Endothelial cell (in vitro differentiated cells): ENCODE data around the gene TWIST2. TPM values are rescaled to one million over a fixed set of nuclear protein-coding genes. Genes with fewer than 3 reads are reported as not detected.

Source experiments
- DNase-seq: peaks from one replicate; pipeline ENCODE4 v3.0.0; 2021; ENCODE audit warnings: low spot score
- H3K27ac Mint-ChIP-seq: one replicate; pipeline ENCODE4 v1.8.0; 2021; ENCODE audit warnings: mixed read lengths, inconsistent platforms; ENCODE audit not compliant: unreplicated experiment
- H3K27me3 Mint-ChIP-seq: one replicate; pipeline ENCODE4 v1.8.0; 2021; ENCODE audit warnings: mild to moderate bottlenecking, moderate library complexity, mixed read lengths, inconsistent platforms; ENCODE audit not compliant: unreplicated experiment
- H3K36me3 Mint-ChIP-seq: one replicate; pipeline ENCODE4 v1.8.0; 2021; ENCODE audit warnings: mild to moderate bottlenecking, low read depth, mixed read lengths, inconsistent platforms; ENCODE audit not compliant: unreplicated experiment
- H3K4me1 Mint-ChIP-seq: one replicate; pipeline ENCODE4 v1.8.0; 2021; ENCODE audit warnings: mild to moderate bottlenecking, mixed read lengths, inconsistent platforms; ENCODE audit not compliant: unreplicated experiment
- H3K4me3 Mint-ChIP-seq: one replicate; pipeline ENCODE4 v1.8.0; 2021; ENCODE audit warnings: mild to moderate bottlenecking, mixed read lengths, inconsistent platforms; ENCODE audit not compliant: unreplicated experiment
- H3K9me3 Mint-ChIP-seq: one replicate; pipeline ENCODE4 v1.8.0; 2021; ENCODE audit warnings: mixed read lengths, inconsistent platforms; ENCODE audit not compliant: unreplicated experiment
- CTCF ChIP-seq: fragments of 200-600 bp; sonication (generic); IDR thresholded peaks from one replicate; pipeline ENCODE4 v1.5.0; 2021; ENCODE audit warnings: antibody characterized with exemption; ENCODE audit not compliant: unreplicated experiment
- total RNA-seq: library from RNA; stranded (reverse); fragmentation: NEBNext Ultra II Directional; extraction: Animal tissue kit (Norgen Biotek cat#: 25700); gene quantifications from one replicate; pipeline ENCODE4 v1.2.1, GENCODE V29; 2021; ENCODE audit not compliant: unreplicated experiment

TWIST2 gene
- total RNA-seq, 1 donor from 2014 or later = not detected

DNA sequence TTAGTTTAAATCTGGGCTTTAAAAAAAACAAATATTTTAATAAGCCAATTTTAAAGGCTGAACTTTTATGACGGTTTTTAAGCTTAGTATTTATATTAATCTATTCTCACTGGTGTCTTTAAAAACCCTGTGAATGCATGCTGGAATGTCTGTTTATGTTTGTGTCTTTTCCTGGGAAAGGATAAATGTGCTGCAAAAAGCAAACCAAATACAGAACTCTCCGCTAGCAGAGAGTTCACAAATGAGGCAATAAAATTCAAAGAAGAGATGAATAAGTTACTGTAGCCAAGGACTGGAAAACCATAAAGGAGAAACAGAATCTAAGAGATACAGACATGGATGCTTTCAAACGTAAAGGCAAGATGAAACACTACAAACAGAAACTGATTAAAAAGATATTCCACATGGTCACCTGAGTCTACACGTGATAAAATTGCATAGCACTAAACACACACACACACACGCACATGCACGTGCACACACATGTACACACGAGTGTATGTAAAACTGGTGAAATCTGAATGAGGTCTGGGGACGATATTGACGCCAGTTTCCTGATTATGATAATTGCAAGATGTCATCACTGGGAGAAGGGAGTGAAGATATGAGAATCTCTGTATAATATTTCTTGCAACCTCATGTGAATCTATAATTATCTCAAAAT, 4.5 kb downstream of the TWIST2 start:
- DNase-seq = no peak
- no peak for TF ChIP-seq CTCF
- no peaks in the 10 kb centered on the region for H3K36me3 Mint-ChIP-seq
- H3K4me1 Mint-ChIP-seq = no peaks in the 10 kb centered on the region
- no peak overlapping the region for H3K4me3 Mint-ChIP-seq
- peaks cover 2% of the 10 kb centered on the region for H3K27me3 Mint-ChIP-seq
- H3K27ac Mint-ChIP-seq = no peak overlapping the region
- no peaks in the 10 kb centered on the region for H3K9me3 Mint-ChIP-seq

DNA sequence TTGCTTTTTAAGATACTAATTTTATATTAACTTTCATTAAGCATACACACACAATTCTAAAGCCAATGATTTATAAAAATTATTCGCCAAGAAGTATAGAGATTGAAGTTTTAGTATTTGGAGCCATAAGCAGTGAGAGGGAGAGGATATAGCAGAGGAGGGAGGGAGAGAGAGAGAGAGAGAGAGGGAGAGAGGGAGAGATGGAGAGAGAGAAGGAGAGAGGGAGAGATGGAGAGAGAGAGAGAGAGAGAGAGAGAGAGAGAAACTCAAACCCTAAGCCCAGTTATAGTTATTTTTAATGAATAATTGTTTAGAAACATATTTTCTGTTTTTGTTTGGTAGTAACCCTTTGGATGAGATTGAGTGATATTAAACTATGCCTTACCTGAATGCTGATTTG, 5.3 kb downstream of the TWIST2 start:
- Mint-ChIP-seq H3K9me3 (no peaks in the 10 kb centered on the region), H3K4me3 (no peak overlapping the region), H3K4me1 (no peaks in the 10 kb centered on the region), H3K36me3 (no peaks in the 10 kb centered on the region), H3K27me3 (peaks cover 2% of the 10 kb centered on the region), H3K27ac (no peak overlapping the region)
- TF ChIP-seq CTCF = no peak
- DNase-seq = no peak

DNA sequence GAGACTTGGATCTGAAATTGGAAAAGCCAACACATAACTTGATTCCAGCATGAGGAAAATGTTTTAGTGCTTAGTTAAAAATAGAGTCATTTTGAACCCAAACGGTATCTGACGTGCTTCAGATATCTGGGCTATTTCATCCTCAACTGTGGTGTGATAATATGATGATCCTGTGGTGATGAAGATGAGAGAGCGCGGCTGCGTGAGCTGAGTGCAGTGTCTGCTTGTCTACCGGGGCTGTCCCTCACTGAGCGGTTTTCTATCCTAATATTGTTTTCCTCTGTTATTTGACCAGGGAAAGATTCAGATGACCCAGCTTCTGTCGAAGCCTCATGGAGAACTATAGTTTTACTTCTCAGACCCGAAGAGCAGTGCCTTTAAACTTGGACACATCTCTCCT, 5.8 kb downstream of the TWIST2 start:
- Mint-ChIP-seq H3K27me3 (peaks cover 2% of the 10 kb centered on the region), H3K27ac (no peak overlapping the region), H3K9me3 (no peaks in the 10 kb centered on the region), H3K4me1 (no peaks in the 10 kb centered on the region), H3K4me3 (no peak overlapping the region), H3K36me3 (no peaks in the 10 kb centered on the region)
- DNase-seq = no peak
- TF ChIP-seq CTCF = no peak

- no peak overlapping the region for H3K4me3 Mint-ChIP-seq
- no peaks in the 10 kb centered on the region for H3K4me1 Mint-ChIP-seq
- no peak for TF ChIP-seq CTCF
- H3K27me3 Mint-ChIP-seq = peaks cover 2% of the 10 kb centered on the region
- H3K27ac Mint-ChIP-seq = no peak overlapping the region
- DNase-seq = no peak
- no peaks in the 10 kb centered on the region for H3K36me3 Mint-ChIP-seq
- no peaks in the 10 kb centered on the region for H3K9me3 Mint-ChIP-seq
These were observed 6.4 kb downstream of the TWIST2 start for GRCh38 chr2:238854246-238854645.

- no peak for DNase-seq
- Mint-ChIP-seq H3K36me3 (no peaks in the 10 kb centered on the region), H3K27ac (no peak overlapping the region), H3K27me3 (peaks cover 2% of the 10 kb centered on the region), H3K4me3 (no peak overlapping the region), H3K9me3 (no peaks in the 10 kb centered on the region), H3K4me1 (no peaks in the 10 kb centered on the region)
- no peak for TF ChIP-seq CTCF
These were observed 6.9 kb downstream of the TWIST2 start for GRCh38 chr2:238854699-238855229.
